GM12874 (cell line): ENCODE data around the gene NAGPA.

Experiments
- CTCF ChIP-seq: IDR thresholded peaks from 2 replicates; pipeline ENCODE4 v1.5.1; 2011; ENCODE audit warnings: low read depth, mild to moderate bottlenecking, control low read depth, low read length, moderate library complexity; ENCODE audit not compliant: insufficient read depth

NAGPA gene

GRCh38 chr16:4990415-4990814 is 43.3 kb downstream of the NAGPA start:
- TF ChIP-seq CTCF, result no peak

- no peak for TF ChIP-seq CTCF
Measured at GRCh38 chr16:4989391-4990006, 44.2 kb downstream of the NAGPA start.

GRCh38 chr16:4988647-4989046 is 45.1 kb downstream of the NAGPA start:
- no peak for TF ChIP-seq CTCF

GRCh38 chr16:4987580-4988374 is 46.0 kb downstream of the NAGPA start:
- TF ChIP-seq CTCF, result no peak

GRCh38 chr16:4987250-4987579 is 46.5 kb downstream of the NAGPA start:
- no peak for TF ChIP-seq CTCF

GRCh38 chr16:4984174-4984990 is 49.4 kb downstream of the NAGPA start:
- no peak for TF ChIP-seq CTCF
